ENCODE results near the gene CARMIL1. TPM values are rescaled to one million over a fixed set of nuclear protein-coding genes. Genes with fewer than 3 reads are reported as not detected.

Gene CARMIL1
- total and polyA plus RNA-seq, 12 donors: 9.2 to 36.2 (median 14.5) TPM

- no peaks in the 10 kb centered on the region for H3K4me1 ChIP-seq (replicated peaks in 1 of 2)
- intact Hi-C loops (cut with DNase I): no loop called here
- no peaks in the 10 kb centered on the region for H3K9me3 ChIP-seq (replicated peaks in 1 of 3)
- no peak for DNase-seq
- no peak for TF ChIP-seq POLR2A (IDR thresholded peaks at IDR 0.05)
- TF ChIP-seq, protein P1, sequence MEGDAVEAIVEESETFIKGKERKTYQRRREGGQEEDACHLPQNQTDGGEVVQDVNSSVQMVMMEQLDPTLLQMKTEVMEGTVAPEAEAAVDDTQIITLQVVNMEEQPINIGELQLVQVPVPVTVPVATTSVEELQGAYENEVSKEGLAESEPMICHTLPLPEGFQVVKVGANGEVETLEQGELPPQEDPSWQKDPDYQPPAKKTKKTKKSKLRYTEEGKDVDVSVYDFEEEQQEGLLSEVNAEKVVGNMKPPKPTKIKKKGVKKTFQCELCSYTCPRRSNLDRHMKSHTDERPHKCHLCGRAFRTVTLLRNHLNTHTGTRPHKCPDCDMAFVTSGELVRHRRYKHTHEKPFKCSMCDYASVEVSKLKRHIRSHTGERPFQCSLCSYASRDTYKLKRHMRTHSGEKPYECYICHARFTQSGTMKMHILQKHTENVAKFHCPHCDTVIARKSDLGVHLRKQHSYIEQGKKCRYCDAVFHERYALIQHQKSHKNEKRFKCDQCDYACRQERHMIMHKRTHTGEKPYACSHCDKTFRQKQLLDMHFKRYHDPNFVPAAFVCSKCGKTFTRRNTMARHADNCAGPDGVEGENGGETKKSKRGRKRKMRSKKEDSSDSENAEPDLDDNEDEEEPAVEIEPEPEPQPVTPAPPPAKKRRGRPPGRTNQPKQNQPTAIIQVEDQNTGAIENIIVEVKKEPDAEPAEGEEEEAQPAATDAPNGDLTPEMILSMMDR (IDR thresholded peaks at IDR 0.05): no peak
- no peak overlapping the region for H3K27ac ChIP-seq
- 88 to 93% (median 91%) methylated on average over 11 of the region's 11 CpGs for WGBS, 4 donors
- no peaks in the 10 kb centered on the region for H3K27me3 ChIP-seq
- no peak overlapping the region for H3K4me3 ChIP-seq
- no peaks in the 10 kb centered on the region for H3K36me3 ChIP-seq (replicated peaks in 1 of 2)
Observed at GRCh38 chr6:25550631-25551030, 271.5 kb downstream of the CARMIL1 start.

DNA sequence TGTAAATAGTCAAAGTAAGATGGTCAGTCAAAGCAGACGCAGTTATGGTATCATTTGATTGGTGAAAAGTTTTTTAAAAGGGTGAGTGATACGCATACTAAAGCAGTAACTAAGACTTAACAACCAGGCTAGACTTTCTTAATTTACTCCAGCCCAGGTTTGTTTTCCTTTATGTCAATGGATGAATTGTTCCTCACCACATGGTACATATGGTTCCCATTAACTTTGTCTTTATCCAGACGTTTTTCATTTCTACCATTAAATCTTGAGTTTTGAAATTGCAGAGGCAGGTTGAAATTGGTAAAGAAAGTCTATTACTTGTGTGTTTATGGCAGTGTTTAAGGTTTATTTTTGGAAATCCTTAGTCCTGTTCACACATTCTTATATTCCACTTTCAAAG, 274.3 kb downstream of the CARMIL1 start:
- WGBS, 4 donors: 77 to 86% (median 83%) methylated on average over 3 of the region's 3 CpGs
- no peaks in the 10 kb centered on the region for H3K4me1 ChIP-seq (replicated peaks in 1 of 2)
- H3K27ac ChIP-seq: no peak overlapping the region
- no peak for DNase-seq
- no peak overlapping the region for H3K4me3 ChIP-seq
- H3K9me3 ChIP-seq (replicated peaks in 1 of 3): no peaks in the 10 kb centered on the region
- intact Hi-C loops (cut with DNase I): no loop called here
- no peaks in the 10 kb centered on the region for H3K36me3 ChIP-seq (replicated peaks in 1 of 2)
- no peaks in the 10 kb centered on the region for H3K27me3 ChIP-seq
- TF ChIP-seq, protein P1 (IDR thresholded peaks at IDR 0.05): no peak
- TF ChIP-seq POLR2A (IDR thresholded peaks at IDR 0.05): no peak

DNA sequence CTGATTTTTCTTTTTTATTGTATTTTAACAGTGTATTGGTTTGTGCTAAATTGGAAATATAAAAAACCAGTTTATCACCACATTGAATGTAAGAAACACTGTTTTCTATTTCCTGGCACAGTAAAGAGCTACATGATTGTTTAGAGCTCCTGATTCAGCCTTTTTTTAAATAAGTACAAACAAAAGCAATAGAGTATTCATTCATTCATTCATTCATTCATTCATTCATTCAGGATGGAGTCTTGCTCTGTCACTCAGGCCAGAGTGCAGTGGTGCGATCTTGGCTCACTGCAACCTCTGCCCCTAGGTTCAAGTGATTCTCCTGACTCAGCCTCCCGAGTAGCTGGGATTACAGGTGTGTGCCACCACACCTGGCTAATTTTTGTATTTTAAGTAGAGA, 276.0 kb downstream of the CARMIL1 start:
- H3K9me3 ChIP-seq (replicated peaks in 1 of 3): no peaks in the 10 kb centered on the region
- no peaks in the 10 kb centered on the region for H3K36me3 ChIP-seq (replicated peaks in 1 of 2)
- H3K4me1 ChIP-seq (replicated peaks in 1 of 2): no peaks in the 10 kb centered on the region
- no peak for TF ChIP-seq POLR2A (IDR thresholded peaks at IDR 0.05)
- TF ChIP-seq, protein P1 (IDR thresholded peaks at IDR 0.05): no peak
- H3K27ac ChIP-seq: no peak overlapping the region
- H3K27me3 ChIP-seq: no peaks in the 10 kb centered on the region
- no peak overlapping the region for H3K4me3 ChIP-seq
- intact Hi-C loops (cut with DNase I): loop anchor here in 1 of 2 donors (5.0 kb wide), 1 partner anchor 288 kb away; no protein-coding TSS in a partner anchor
- DNase-seq: no peak
- 93 to 98% (median 96%) methylated on average over 2 of the region's 2 CpGs for WGBS, 4 donors

GRCh38 chr6:25556516-25556915, 277.3 kb downstream of the CARMIL1 start:
- Histone ChIP-seq H3K4me3 (no peak overlapping the region), H3K27me3 (no peaks in the 10 kb centered on the region), H3K9me3 (replicated peaks in 1 of 3) (no peaks in the 10 kb centered on the region), H3K36me3 (replicated peaks in 1 of 2) (no peaks in the 10 kb centered on the region), H3K4me1 (replicated peaks in 1 of 2) (no peaks in the 10 kb centered on the region), H3K27ac (no peak overlapping the region)
- TF ChIP-seq, protein P1 (IDR thresholded peaks at IDR 0.05): peak; percentile 59 to 88 (median 76)
- no peak for TF ChIP-seq POLR2A (IDR thresholded peaks at IDR 0.05)
- 23 to 25% (median 23%) methylated on average over 10 of the region's 10 CpGs for WGBS, 4 donors
- intact Hi-C loops (cut with DNase I): loop anchor here in 1 of 2 donors (5.0 kb wide), 1 partner anchor 289 kb away; no protein-coding TSS in a partner anchor
- peak; percentile 66 to 93 (median 86) for DNase-seq
